NCI-H1694 treated with DMSO at 0.1 percent for 48 hours (cell line): Measurements from ENCODE around the gene KDM4B.

Experiments used
- DNase-seq: peaks from one replicate; lab custom pipeline; 2025; lab: John Stamatoyannopoulos, UW

The KDM4B gene

GRCh38 chr19:5091018-5091683 is 122.2 kb downstream of the KDM4B start:
- no peak for DNase-seq

- no peak for DNase-seq
Measured at GRCh38 chr19:5091684-5092480, 123.0 kb downstream of the KDM4B start.

GRCh38 chr19:5092481-5092843 is 123.5 kb downstream of the KDM4B start:
- DNase-seq: no peak

- no peak for DNase-seq
Measured at GRCh38 chr19:5093297-5093928, 124.5 kb downstream of the KDM4B start.

- no peak for DNase-seq
Measured at GRCh38 chr19:5093948-5094718, 125.2 kb downstream of the KDM4B start.

GRCh38 chr19:5094768-5095567 is 126.1 kb downstream of the KDM4B start:
- DNase-seq: no peak

- DNase-seq: no peak
Measured at GRCh38 chr19:5095568-5095850, 126.6 kb downstream of the KDM4B start.

- DNase-seq: no peak
Measured at GRCh38 chr19:5096536-5096935, 127.6 kb downstream of the KDM4B start.

- DNase-seq: no peak
Measured at GRCh38 chr19:5097331-5097930, 128.5 kb downstream of the KDM4B start.

- DNase-seq: no peak
Measured at GRCh38 chr19:5097959-5098623, 129.2 kb downstream of the KDM4B start.

GRCh38 chr19:5098646-5099045 is 129.7 kb downstream of the KDM4B start:
- DNase-seq: no peak

- no peak for DNase-seq
Measured at GRCh38 chr19:5099701-5100221, 130.8 kb downstream of the KDM4B start.

- no peak for DNase-seq
Measured at GRCh38 chr19:5101871-5102270, 133.0 kb downstream of the KDM4B start.

- no peak for DNase-seq
Measured at GRCh38 chr19:5102520-5102919, 133.6 kb downstream of the KDM4B start.

- DNase-seq: peak; percentile 19
Measured at GRCh38 chr19:5103061-5103701, 134.3 kb downstream of the KDM4B start.

GRCh38 chr19:5103812-5104410 is 135.0 kb downstream of the KDM4B start:
- DNase-seq: peak; percentile 36

- no peak for DNase-seq
Measured at GRCh38 chr19:5104871-5105351, 136.0 kb downstream of the KDM4B start.

GRCh38 chr19:5106191-5106726 is 137.3 kb downstream of the KDM4B start:
- no peak for DNase-seq

GRCh38 chr19:5106971-5107370 is 138.1 kb downstream of the KDM4B start:
- no peak for DNase-seq
